Activated CD4-positive, CD25-positive, alpha-beta regulatory T cell treated with anti-CD3 and anti-CD28 coated beads, Interleukin-2, amount 50 U/mL, for 24 hours (primary cell): Measurements from ENCODE around the gene HORMAD2.
A peak's percentile ranks its signal among the peaks of the same experiment; 100 is the strongest.

Source experiments
- ATAC-seq, 2 donors: fragments of 150-1000 bp; cut with Tn5 transposase; one replicate each; pipeline ENCODE4 v1.10.0; 2021; ENCODE audit warnings: mild to moderate bottlenecking in 1 of 2, moderate library complexity in 1 of 2

Gene HORMAD2

GRCh38 chr22:30171008-30171407 is 90.7 kb downstream of the HORMAD2 start:
- no peak for ATAC-seq

GRCh38 chr22:30175690-30176288 is 95.5 kb downstream of the HORMAD2 start:
- ATAC-seq = no peak

- no peak for ATAC-seq
These were observed 96.2 kb downstream of the HORMAD2 start for GRCh38 chr22:30176431-30176830.

- ATAC-seq = peak; percentile 83 to 86
These were observed 98.2 kb downstream of the HORMAD2 start for GRCh38 chr22:30178181-30179126.

- ATAC-seq = no peak
These were observed 100.4 kb downstream of the HORMAD2 start for GRCh38 chr22:30180616-30181015.

GRCh38 chr22:30181459-30182349 is 101.4 kb downstream of the HORMAD2 start:
- no peak for ATAC-seq

GRCh38 chr22:30182350-30182745 is 102.1 kb downstream of the HORMAD2 start:
- no peak for ATAC-seq

- no peak for ATAC-seq
These were observed 102.6 kb downstream of the HORMAD2 start for GRCh38 chr22:30182815-30183214.

GRCh38 chr22:30183271-30183670 is 103.0 kb downstream of the HORMAD2 start:
- no peak for ATAC-seq

- peak; percentile 41 to 56 for ATAC-seq
These were observed 103.6 kb downstream of the HORMAD2 start for GRCh38 chr22:30183861-30184278.

GRCh38 chr22:30185129-30185528 is 104.9 kb downstream of the HORMAD2 start:
- peak; percentile 75 to 78 for ATAC-seq

GRCh38 chr22:30185549-30185948 is 105.3 kb downstream of the HORMAD2 start:
- no peak for ATAC-seq

GRCh38 chr22:30186041-30186440 is 105.8 kb downstream of the HORMAD2 start:
- ATAC-seq = no peak

GRCh38 chr22:30186510-30186909 is 106.2 kb downstream of the HORMAD2 start:
- ATAC-seq = no peak

- ATAC-seq = no peak
These were observed 106.8 kb downstream of the HORMAD2 start for GRCh38 chr22:30187094-30187493.

- no peak for ATAC-seq
These were observed 107.5 kb downstream of the HORMAD2 start for GRCh38 chr22:30187529-30188407.

- ATAC-seq = no peak
These were observed 108.6 kb downstream of the HORMAD2 start for GRCh38 chr22:30188911-30189310.

- ATAC-seq = no peak
These were observed 110.3 kb downstream of the HORMAD2 start for GRCh38 chr22:30190574-30190973.

GRCh38 chr22:30191040-30191701 is 110.9 kb downstream of the HORMAD2 start:
- ATAC-seq = no peak

- no peak for ATAC-seq
These were observed 112.2 kb downstream of the HORMAD2 start for GRCh38 chr22:30192427-30192826.

GRCh38 chr22:30193031-30193775 is 112.9 kb downstream of the HORMAD2 start:
- no peak for ATAC-seq
